Measurements from ENCODE around the gene GSE1.

GRCh38 chr16:85706449-85707034 lies 93.4 kb downstream of the GSE1 start:
- no peak for TF ChIP-seq CTCF (IDR thresholded peaks at IDR 0.05)
- no peak for TF ChIP-seq POLR2A (IDR thresholded peaks at IDR 0.05)
- TF ChIP-seq POLR2AphosphoS5 (IDR thresholded peaks at IDR 0.05), result no peak

Data from breast epithelium (tissue), 3 donors.